CD4-positive, alpha-beta T cell treated with Interleukin-12 subunit alpha and Interleukin-12 subunit beta, for 1 hour (primary cell): Measurements from ENCODE around the gene ANKRD36C.
"Not testable (repeated sequence)": the region's sequence is repeated elsewhere in the genome, so short reads cannot be mapped to it uniquely, and the experiment has no call there.

Experiments used
- DNase-seq: peaks from one replicate; pipeline ENCODE4 v3.0.0-alpha.2; 2020

The ANKRD36C gene

DNA sequence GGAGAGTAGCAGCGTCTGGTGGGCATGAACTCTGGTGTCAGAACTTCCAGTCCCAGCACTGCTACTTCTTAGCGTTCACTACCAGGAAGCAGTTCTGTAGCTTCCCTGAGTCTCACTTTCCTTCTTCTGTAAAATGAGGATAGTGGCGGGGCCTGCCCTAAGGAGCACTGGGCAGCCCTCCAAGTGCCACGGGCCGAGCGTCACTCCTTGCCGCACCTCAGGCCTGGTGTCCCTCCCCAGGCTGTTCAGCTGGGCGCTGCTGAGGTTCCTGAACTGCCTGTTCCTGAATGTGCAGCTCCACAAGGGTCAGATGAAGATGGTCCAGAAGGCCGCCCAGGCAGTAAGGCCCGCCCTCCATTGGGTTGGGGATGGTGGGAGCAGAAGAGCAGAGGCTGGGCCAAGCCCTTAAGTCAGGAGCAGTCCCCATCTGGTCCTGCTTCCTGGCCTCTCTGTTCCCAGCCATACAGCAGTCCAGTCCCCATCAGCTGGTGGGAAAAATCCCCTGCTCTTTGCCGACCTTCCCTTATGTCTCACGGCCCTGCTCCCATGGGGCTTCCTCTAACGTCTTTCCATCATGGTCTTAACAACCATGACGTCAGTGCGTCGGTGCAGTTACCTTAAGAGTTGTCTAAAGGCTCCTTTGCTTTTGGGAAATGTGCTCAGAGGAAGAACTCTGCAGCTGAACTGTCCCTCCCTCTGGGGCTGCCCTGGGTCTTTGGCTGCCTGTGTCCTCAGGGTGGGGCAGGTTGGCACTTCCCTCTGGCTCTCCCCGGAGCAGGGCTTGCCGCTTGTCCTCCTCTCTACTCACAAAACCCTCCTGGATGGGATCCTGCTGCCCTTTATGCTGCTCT lies 195.2 kb downstream of the ANKRD36C start:
- DNase-seq = not testable (repeated sequence)

- not testable (repeated sequence) for DNase-seq
These were observed 197.7 kb downstream of the ANKRD36C start for GRCh38 chr2:95793970-95794369.

DNA sequence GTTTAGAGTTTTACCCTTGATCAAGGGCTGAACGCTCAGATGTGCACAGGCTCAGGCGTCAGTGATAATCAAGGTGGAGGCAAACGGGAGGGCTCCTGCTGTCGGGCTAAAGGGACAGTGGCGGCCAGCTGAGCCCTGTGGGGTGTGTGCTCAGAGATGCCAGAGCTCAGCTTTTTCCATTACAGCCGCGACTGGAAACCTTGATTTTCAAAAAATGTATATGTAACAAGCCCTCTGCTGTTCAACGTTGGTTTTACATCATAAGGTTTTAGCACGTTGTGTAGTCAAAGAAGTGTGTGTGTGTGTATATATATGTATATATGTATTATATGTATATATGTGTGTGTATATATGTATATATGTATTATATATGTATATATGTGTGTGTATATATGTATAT lies 201.4 kb downstream of the ANKRD36C start:
- not testable (repeated sequence) for DNase-seq

DNA sequence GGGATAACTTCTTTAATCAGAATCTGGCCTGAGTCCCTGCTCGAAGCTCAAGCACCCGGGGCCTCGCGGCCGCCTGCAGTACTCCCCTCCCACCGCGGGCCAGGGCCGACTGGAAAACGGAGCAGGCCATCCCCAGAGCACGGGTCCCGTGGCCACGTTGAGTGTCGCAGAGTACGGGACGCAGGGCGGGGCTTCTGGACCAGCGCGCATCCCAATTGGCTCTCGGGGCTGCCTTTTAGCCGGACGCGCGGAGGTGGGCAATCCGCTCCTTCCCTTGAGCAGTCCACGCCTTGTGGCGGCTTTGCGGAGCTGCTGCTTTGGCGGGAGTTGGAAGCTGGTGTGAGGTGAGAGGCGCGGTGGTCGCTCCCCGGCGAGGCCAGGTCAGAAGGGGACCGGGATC lies 202.2 kb downstream of the ANKRD36C start:
- not testable (repeated sequence) for DNase-seq

DNA sequence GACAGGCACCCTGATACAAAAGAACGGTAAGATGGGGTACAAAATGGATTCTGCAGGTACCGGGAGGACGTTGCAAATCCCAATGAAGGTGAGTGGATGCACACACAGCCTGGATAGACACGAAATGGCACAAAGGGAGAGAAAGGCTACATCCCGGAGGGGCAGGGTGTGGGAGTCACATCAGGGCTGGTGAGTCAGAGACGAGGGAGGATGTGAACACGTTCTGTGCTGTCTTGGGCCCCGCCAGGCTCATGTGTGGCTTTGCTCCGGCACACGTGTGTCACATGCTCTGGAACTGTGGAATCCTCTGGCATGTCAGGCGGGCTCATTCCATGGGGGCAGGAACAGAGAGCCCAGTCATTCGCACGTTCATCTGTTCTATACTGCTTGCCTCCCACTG lies 203.0 kb downstream of the ANKRD36C start:
- DNase-seq = not testable (repeated sequence)
